ENCODE results near the gene LDHD.

The LDHD gene

GRCh38 chr16:75116081-75116910, at the start of gene LDHD:
Gene LDHD, minus strand, starts transcription at chr16:75116780. Its CDS starts 60 bp downstream, at chr16:75116720.
- H3K9me3 ChIP-seq (ENCODE audit: control insufficient read depth, low read depth, low read length), result peaks cover under 1% of the 10 kb centered on the region
- H3K36me3 ChIP-seq (ENCODE audit: control insufficient read depth, low read depth, low read length), result no peaks in the 10 kb centered on the region
- H3K27ac ChIP-seq (ENCODE audit: low read length), result no peak within 1 kb of the TSS
- no peaks in the 10 kb centered on the region for H3K27me3 ChIP-seq (ENCODE audit: control insufficient read depth, insufficient read depth, low read length)
- H3K4me3 ChIP-seq (ENCODE audit: low read length), result peak within 1 kb of the TSS; percentile 41
- no peak within 1 kb of the TSS for H3K9ac ChIP-seq (ENCODE audit: low read length)
- peaks cover 40% of the 10 kb centered on the region for H3K4me1 ChIP-seq (ENCODE audit: control insufficient read depth, low read depth, low read length)

- Histone ChIP-seq H3K9me3 (ENCODE audit: control insufficient read depth, low read depth, low read length) (no peaks in the 10 kb centered on the region), H3K9ac (ENCODE audit: low read length) (no peak overlapping the region), H3K4me3 (ENCODE audit: low read length) (no peak overlapping the region), H3K27ac (ENCODE audit: low read length) (no peak overlapping the region), H3K36me3 (ENCODE audit: control insufficient read depth, low read depth, low read length) (peaks cover 3% of the 10 kb centered on the region), H3K4me1 (ENCODE audit: control insufficient read depth, low read depth, low read length) (no peaks in the 10 kb centered on the region), H3K27me3 (ENCODE audit: control insufficient read depth, insufficient read depth, low read length) (no peaks in the 10 kb centered on the region)
Measured at GRCh38 chr16:75160386-75160785, 43.8 kb upstream of the LDHD start.

DNA sequence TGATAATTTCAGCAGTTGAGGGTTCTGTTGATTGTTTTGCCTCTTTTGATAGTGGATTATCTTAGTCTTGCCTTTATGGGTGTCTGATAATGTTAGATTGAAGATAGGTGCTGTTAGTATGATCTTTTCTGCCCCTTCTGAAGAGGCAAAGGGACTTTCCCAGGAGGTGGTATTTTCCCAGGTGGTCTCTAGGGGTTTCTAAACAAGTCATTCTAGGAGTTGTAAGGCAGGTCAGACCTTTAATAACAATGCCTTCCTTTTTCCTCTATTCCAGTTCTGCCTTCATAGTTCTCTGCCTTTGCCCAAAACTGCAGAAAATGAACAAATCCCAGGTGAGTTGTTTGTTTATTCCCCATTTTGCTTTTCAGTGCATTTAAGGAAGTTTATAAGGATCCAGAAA, 36.1 kb upstream of the LDHD start:
- H3K9ac ChIP-seq (ENCODE audit: low read length), result no peak overlapping the region
- no peak overlapping the region for H3K4me3 ChIP-seq (ENCODE audit: low read length)
- H3K27ac ChIP-seq (ENCODE audit: low read length), result no peak overlapping the region
- peaks cover 7% of the 10 kb centered on the region for H3K36me3 ChIP-seq (ENCODE audit: control insufficient read depth, low read depth, low read length)
- H3K4me1 ChIP-seq (ENCODE audit: control insufficient read depth, low read depth, low read length), result no peaks in the 10 kb centered on the region
- no peaks in the 10 kb centered on the region for H3K27me3 ChIP-seq (ENCODE audit: control insufficient read depth, insufficient read depth, low read length)
- peaks cover 11% of the 10 kb centered on the region for H3K9me3 ChIP-seq (ENCODE audit: control insufficient read depth, low read depth, low read length)

DNA sequence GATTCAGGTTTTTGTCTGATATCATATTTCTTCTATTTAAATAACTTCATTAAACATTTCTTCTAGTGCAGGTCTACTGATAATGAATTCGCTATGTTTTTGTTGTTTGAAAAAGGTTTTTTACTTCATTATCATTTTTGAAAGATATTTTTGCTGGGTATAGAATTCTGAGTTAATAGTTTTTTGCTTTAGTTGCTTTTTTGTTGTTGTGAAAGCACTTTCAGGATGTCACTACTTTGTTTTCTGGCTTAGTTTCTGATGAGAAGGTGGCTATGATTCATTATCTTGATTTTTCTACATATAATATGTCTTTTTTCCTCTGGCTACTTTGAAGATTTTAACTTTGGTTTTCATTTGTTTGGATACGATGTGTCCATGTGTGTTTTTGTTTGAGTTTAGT, 35.2 kb upstream of the LDHD start:
- H3K4me3 ChIP-seq (ENCODE audit: low read length), result no peak overlapping the region
- no peaks in the 10 kb centered on the region for H3K4me1 ChIP-seq (ENCODE audit: control insufficient read depth, low read depth, low read length)
- H3K27me3 ChIP-seq (ENCODE audit: control insufficient read depth, insufficient read depth, low read length), result no peaks in the 10 kb centered on the region
- no peak overlapping the region for H3K9ac ChIP-seq (ENCODE audit: low read length)
- peaks cover 11% of the 10 kb centered on the region for H3K9me3 ChIP-seq (ENCODE audit: control insufficient read depth, low read depth, low read length)
- H3K27ac ChIP-seq (ENCODE audit: low read length), result no peak overlapping the region
- peaks cover 7% of the 10 kb centered on the region for H3K36me3 ChIP-seq (ENCODE audit: control insufficient read depth, low read depth, low read length)

DNA sequence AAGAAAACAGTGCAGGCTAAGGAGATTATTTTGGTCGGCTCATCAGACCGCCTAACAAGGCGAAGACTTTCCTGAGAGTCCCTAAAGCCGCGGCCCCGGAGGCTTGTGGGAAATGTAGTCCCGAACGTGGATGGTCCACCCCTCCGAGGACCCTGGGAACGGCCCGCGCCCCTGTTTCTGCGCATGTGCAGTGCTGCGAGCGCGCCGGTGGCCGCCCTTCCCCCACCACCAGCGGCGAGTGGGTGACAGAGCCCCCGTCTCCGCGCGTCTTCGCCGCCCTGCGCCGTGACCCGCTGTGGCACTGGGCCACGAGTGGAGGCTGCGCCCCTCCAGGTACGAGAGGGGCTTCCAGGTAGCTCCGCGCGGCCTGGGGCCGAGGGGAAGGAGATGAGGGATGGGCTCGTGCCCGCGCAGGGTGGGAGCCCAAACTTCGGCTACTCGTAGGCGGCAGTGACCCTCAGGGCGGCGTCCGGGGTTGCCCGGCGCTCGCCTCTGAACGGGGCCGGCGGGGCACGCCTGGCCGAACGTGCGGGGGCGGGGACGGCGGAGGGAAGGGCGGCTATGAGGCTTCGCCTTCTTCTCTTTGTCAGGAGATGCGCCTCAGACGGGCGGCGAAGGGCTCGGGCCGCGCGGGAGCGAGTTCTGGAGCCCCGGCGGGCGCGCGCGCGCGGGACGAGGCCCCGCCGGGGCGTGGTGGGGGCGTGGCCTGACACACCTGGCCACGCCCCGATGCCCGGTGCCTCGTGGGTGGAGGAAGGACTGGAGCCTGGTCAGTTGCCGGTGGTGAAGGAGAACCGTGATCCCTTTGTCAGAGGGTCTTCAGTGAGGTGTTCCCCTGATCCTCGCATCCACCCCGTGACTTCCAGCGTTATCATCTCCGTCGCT, 32.0 kb upstream of the LDHD start, which contains the start of gene ZFP1:
Gene ZFP1 (plus strand): TSS at position 214 of the 885 bp plus-strand sequence. CDS start 4,428 bp downstream, outside the sequence.
- Histone ChIP-seq H3K9me3 (ENCODE audit: control insufficient read depth, low read depth, low read length) (peaks cover 11% of the 10 kb centered on the region), H3K36me3 (ENCODE audit: control insufficient read depth, low read depth, low read length) (no peaks in the 10 kb centered on the region), H3K9ac (ENCODE audit: low read length) (peak within 1 kb of the TSS; percentile 65), H3K4me3 (ENCODE audit: low read length) (peak within 1 kb of the TSS; percentile 61), H3K27me3 (ENCODE audit: control insufficient read depth, insufficient read depth, low read length) (no peaks in the 10 kb centered on the region), H3K27ac (ENCODE audit: low read length) (peak within 1 kb of the TSS; percentile 62), H3K4me1 (ENCODE audit: control insufficient read depth, low read depth, low read length) (no peaks in the 10 kb centered on the region)

GRCh38 chr16:75147968-75148310, 31.4 kb upstream of the LDHD start:
- Histone ChIP-seq H3K27ac (ENCODE audit: low read length) (no peak overlapping the region), H3K4me3 (ENCODE audit: low read length) (peak overlapping the region; percentile 61)

GRCh38 chr16:75143941-75144340, 27.4 kb upstream of the LDHD start:
- Histone ChIP-seq H3K4me3 (ENCODE audit: low read length) (no peak overlapping the region), H3K27ac (ENCODE audit: low read length) (no peak overlapping the region), H3K4me1 (ENCODE audit: control insufficient read depth, low read depth, low read length) (no peaks in the 10 kb centered on the region), H3K9ac (ENCODE audit: low read length) (no peak overlapping the region), H3K27me3 (ENCODE audit: control insufficient read depth, insufficient read depth, low read length) (no peaks in the 10 kb centered on the region), H3K9me3 (ENCODE audit: control insufficient read depth, low read depth, low read length) (no peaks in the 10 kb centered on the region), H3K36me3 (ENCODE audit: control insufficient read depth, low read depth, low read length) (no peaks in the 10 kb centered on the region)

More at GRCh38 chr16:75147968-75148310, 31.4 kb upstream of the LDHD start:
- Histone ChIP-seq H3K27me3 (ENCODE audit: control insufficient read depth, insufficient read depth, low read length) (no peaks in the 10 kb centered on the region), H3K9ac (ENCODE audit: low read length) (peak overlapping the region; percentile 65), H3K36me3 (ENCODE audit: control insufficient read depth, low read depth, low read length) (no peaks in the 10 kb centered on the region), H3K4me1 (ENCODE audit: control insufficient read depth, low read depth, low read length) (no peaks in the 10 kb centered on the region), H3K9me3 (ENCODE audit: control insufficient read depth, low read depth, low read length) (peaks cover 11% of the 10 kb centered on the region)

GRCh38 chr16:75139498-75139897, 22.9 kb upstream of the LDHD start:
- Histone ChIP-seq H3K9me3 (ENCODE audit: control insufficient read depth, low read depth, low read length) (no peaks in the 10 kb centered on the region), H3K27ac (ENCODE audit: low read length) (no peak overlapping the region), H3K9ac (ENCODE audit: low read length) (no peak overlapping the region), H3K4me3 (ENCODE audit: low read length) (no peak overlapping the region), H3K36me3 (ENCODE audit: control insufficient read depth, low read depth, low read length) (no peaks in the 10 kb centered on the region), H3K27me3 (ENCODE audit: control insufficient read depth, insufficient read depth, low read length) (no peaks in the 10 kb centered on the region), H3K4me1 (ENCODE audit: control insufficient read depth, low read depth, low read length) (no peaks in the 10 kb centered on the region)

- no peaks in the 10 kb centered on the region for H3K36me3 ChIP-seq (ENCODE audit: control insufficient read depth, low read depth, low read length)
- no peaks in the 10 kb centered on the region for H3K27me3 ChIP-seq (ENCODE audit: control insufficient read depth, insufficient read depth, low read length)
- H3K9ac ChIP-seq (ENCODE audit: low read length), result no peak overlapping the region
- no peak overlapping the region for H3K4me3 ChIP-seq (ENCODE audit: low read length)
- H3K9me3 ChIP-seq (ENCODE audit: control insufficient read depth, low read depth, low read length), result no peaks in the 10 kb centered on the region
- H3K4me1 ChIP-seq (ENCODE audit: control insufficient read depth, low read depth, low read length), result no peaks in the 10 kb centered on the region
- no peak overlapping the region for H3K27ac ChIP-seq (ENCODE audit: low read length)
Measured at GRCh38 chr16:75138636-75139035, 22.1 kb upstream of the LDHD start.

- Histone ChIP-seq H3K9me3 (ENCODE audit: control insufficient read depth, low read depth, low read length) (no peaks in the 10 kb centered on the region), H3K27ac (ENCODE audit: low read length) (no peak overlapping the region), H3K36me3 (ENCODE audit: control insufficient read depth, low read depth, low read length) (no peaks in the 10 kb centered on the region), H3K9ac (ENCODE audit: low read length) (no peak overlapping the region), H3K27me3 (ENCODE audit: control insufficient read depth, insufficient read depth, low read length) (no peaks in the 10 kb centered on the region), H3K4me3 (ENCODE audit: low read length) (no peak overlapping the region), H3K4me1 (ENCODE audit: control insufficient read depth, low read depth, low read length) (no peaks in the 10 kb centered on the region)
Measured at GRCh38 chr16:75138233-75138632, 21.7 kb upstream of the LDHD start.

DNA sequence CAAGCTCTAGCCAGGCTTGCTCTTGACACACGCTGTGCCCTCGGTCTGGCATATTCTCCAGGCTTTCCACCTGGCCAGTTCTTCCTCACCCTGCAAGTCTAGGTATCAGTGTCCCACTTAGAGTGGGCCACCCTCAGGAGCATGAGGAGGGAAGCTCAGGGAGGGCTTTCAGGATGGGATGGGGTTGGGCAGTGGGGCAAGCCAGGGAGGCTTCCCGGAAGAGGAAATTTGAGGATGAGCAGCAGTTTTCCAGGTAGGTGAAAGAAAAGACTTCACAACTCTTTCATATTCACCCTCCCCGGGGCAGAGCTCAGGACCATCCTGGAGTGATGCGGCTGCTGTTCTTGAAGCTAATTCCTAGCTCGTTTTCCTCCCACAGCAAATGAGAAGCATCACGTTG, 14.5 kb upstream of the LDHD start:
- peaks cover 10% of the 10 kb centered on the region for H3K9me3 ChIP-seq (ENCODE audit: control insufficient read depth, low read depth, low read length)
- no peak overlapping the region for H3K4me3 ChIP-seq (ENCODE audit: low read length)
- H3K27ac ChIP-seq (ENCODE audit: low read length), result no peak overlapping the region
- no peaks in the 10 kb centered on the region for H3K36me3 ChIP-seq (ENCODE audit: control insufficient read depth, low read depth, low read length)
- H3K4me1 ChIP-seq (ENCODE audit: control insufficient read depth, low read depth, low read length), result no peaks in the 10 kb centered on the region
- no peak overlapping the region for H3K9ac ChIP-seq (ENCODE audit: low read length)
- H3K27me3 ChIP-seq (ENCODE audit: control insufficient read depth, insufficient read depth, low read length), result no peaks in the 10 kb centered on the region
